Vagina (tissue), 2 donors: Measurements from ENCODE around the gene S100A3. TPM values are rescaled to one million over a fixed set of nuclear protein-coding genes. Genes with fewer than 3 reads are reported as not detected.
"Not testable (repeated sequence)": the region's sequence is repeated elsewhere in the genome, so short reads cannot be mapped to it uniquely, and the experiment has no call there.

Experiments
- DNase-seq, 2 donors: peaks; one replicate each; pipeline ENCODE4 v3.0.0-alpha.2; 2017; ENCODE audit errors: extremely low spot score in 2 of 2
- H3K27ac ChIP-seq: fragments of 200-600 bp; sonication (generic); one replicate; pipeline ENCODE4 v1.5.1; 2019
- H3K27me3 ChIP-seq: fragments of 200-600 bp; sonication (generic); one replicate; pipeline ENCODE4 v1.5.1; 2019
- H3K36me3 ChIP-seq, 2 donors: fragments of 200-600 bp; sonication (generic); one replicate each; pipeline ENCODE4 v1.5.1; 2017 to 2019
- H3K4me1 ChIP-seq: fragments of 200-600 bp; sonication (generic); one replicate; pipeline ENCODE4 v1.5.1; 2019
- H3K4me3 ChIP-seq, 2 donors: fragments of 200-600 bp; sonication (generic); 1 replicate in 1 of 2; 2 replicates in 1 of 2; pipeline ENCODE4 v1.5.1; 2016 to 2019
- H3K9me3 ChIP-seq: fragments of 200-600 bp; sonication (generic); one replicate; pipeline ENCODE4 v1.5.1; 2019
- POLR2A ChIP-seq, 2 donors: fragments of 450-650 bp; IDR thresholded peaks; one replicate each; pipeline ENCODE4 v1.6.1; 2017; ENCODE audit warnings: antibody characterized with exemption in 2 of 2, mild to moderate bottlenecking in 2 of 2, moderate library complexity in 2 of 2
- POLR2AphosphoS5 ChIP-seq, 2 donors: sonication (generic); formaldehyde crosslinking; IDR thresholded peaks; one replicate each; pipeline ENCODE4 v1.9.0; 2017; ENCODE audit warnings: antibody characterized with exemption in 2 of 2, mild to moderate bottlenecking in 2 of 2, low read depth in 1 of 2; ENCODE audit not compliant: insufficient read depth in 1 of 2
- intact Hi-C: fragments of 100-400 bp; cut with DNase I; formaldehyde crosslinking; loops from one replicate; pipeline ENCODE4 v1.15.1; 2023
- total RNA-seq: library from RNA; depleted of rRNA; stranded (reverse); fragments of >200 nt; gene quantifications from one replicate; pipeline ENCODE4 v1.2.3, GENCODE V29; 2016
- TF ChIP-seq, protein P1 (sequence below), 3 experiments: fragments of 450-650 bp in 2 of 3; fragments of 200-600 bp in 1 of 3; sonication (generic) in 1 of 3; IDR thresholded peaks; one replicate each; pipeline ENCODE4 v1.5.1; 2017 to 2019; ENCODE audit warnings: antibody characterized with exemption in 3 of 3, mild to moderate bottlenecking in 2 of 3, moderate library complexity in 2 of 3

The S100A3 gene
- total RNA-seq, 1 donor from 2014 or later: 9.6 TPM

DNA sequence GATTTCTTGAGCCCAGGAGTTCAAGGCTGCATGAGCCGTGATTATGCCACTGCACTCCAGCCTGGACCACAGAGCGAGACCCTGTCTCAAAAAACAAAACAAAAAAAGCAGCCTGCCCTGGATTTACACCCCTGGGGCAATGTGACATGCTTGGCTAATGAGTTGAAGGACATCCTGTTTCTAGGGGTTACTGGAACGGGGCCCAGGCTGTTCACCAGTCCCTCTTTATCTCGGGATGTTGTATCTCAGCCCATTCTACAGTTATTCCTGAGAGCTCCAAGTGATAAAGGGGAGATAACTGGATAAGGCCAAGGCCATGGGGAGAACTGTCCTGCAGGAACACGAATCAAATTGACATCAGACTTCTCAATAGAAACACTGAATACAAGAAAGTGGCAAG is 38.3 kb upstream of the S100A3 start:
- Histone ChIP-seq H3K9me3 (no peaks in the 10 kb centered on the region), H3K4me1 (no peaks in the 10 kb centered on the region), H3K4me3 (no peak overlapping the region), H3K27ac (no peak overlapping the region), H3K27me3 (no peaks in the 10 kb centered on the region), H3K36me3 (no peaks in the 10 kb centered on the region)
- intact Hi-C loops: no loop called here
- no peak for DNase-seq
- TF ChIP-seq, protein P1, sequence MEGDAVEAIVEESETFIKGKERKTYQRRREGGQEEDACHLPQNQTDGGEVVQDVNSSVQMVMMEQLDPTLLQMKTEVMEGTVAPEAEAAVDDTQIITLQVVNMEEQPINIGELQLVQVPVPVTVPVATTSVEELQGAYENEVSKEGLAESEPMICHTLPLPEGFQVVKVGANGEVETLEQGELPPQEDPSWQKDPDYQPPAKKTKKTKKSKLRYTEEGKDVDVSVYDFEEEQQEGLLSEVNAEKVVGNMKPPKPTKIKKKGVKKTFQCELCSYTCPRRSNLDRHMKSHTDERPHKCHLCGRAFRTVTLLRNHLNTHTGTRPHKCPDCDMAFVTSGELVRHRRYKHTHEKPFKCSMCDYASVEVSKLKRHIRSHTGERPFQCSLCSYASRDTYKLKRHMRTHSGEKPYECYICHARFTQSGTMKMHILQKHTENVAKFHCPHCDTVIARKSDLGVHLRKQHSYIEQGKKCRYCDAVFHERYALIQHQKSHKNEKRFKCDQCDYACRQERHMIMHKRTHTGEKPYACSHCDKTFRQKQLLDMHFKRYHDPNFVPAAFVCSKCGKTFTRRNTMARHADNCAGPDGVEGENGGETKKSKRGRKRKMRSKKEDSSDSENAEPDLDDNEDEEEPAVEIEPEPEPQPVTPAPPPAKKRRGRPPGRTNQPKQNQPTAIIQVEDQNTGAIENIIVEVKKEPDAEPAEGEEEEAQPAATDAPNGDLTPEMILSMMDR (IDR thresholded peaks at IDR 0.05): no peak
- TF ChIP-seq POLR2A (IDR thresholded peaks at IDR 0.05) (no peak), POLR2AphosphoS5 (IDR thresholded peaks at IDR 0.05; ENCODE audit: insufficient read depth in 1 of 2, low read depth in 1 of 2) (no peak)

DNA sequence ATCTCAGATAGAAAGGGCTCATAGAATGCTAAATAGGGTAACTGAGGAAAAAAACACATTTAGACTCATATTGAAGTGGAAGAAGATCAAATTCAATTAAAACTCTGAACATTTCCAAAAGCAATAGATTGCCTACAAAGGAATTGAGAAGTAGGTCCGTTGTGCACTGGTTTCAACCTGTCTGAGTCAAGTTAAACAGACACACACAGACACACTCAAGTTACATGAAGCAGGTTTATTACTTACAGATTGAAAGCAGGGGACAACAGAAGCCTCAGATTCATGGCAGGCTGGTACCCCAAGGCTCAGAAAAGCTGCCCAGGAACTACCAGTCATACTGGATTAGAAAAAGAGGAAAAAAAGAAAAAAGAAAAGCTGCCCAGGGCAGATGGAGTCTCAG is 37.3 kb upstream of the S100A3 start:
- intact Hi-C loops: no loop called here
- H3K9me3 ChIP-seq: no peaks in the 10 kb centered on the region
- DNase-seq: no peak
- TF ChIP-seq POLR2AphosphoS5 (IDR thresholded peaks at IDR 0.05; ENCODE audit: insufficient read depth in 1 of 2, low read depth in 1 of 2) (no peak), POLR2A (IDR thresholded peaks at IDR 0.05) (no peak)
- TF ChIP-seq, protein P1 (IDR thresholded peaks at IDR 0.05): no peak
- no peaks in the 10 kb centered on the region for H3K4me1 ChIP-seq
- H3K27me3 ChIP-seq: no peaks in the 10 kb centered on the region
- no peak overlapping the region for H3K4me3 ChIP-seq
- no peak overlapping the region for H3K27ac ChIP-seq
- no peaks in the 10 kb centered on the region for H3K36me3 ChIP-seq

DNA sequence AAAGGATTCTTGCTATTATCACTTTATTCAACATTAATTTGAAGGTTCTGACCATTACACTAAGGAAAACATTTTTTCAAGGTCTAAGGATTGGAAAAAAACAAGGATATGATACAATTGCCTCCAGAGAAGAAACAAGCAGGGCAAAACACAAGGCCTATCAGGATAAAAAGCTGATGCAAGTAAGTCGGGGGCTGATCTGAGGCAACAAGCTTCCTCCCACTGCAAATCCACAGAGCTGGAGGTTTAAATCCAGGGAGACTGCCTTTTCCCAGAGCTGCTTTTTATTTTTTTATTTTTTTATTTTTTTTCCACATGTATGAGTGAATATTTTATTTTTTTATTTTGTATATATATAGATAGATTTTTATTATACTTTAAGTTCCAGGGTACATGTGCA is 35.9 kb upstream of the S100A3 start:
- Histone ChIP-seq H3K4me1 (no peaks in the 10 kb centered on the region), H3K27me3 (no peaks in the 10 kb centered on the region), H3K9me3 (no peaks in the 10 kb centered on the region), H3K27ac (no peak overlapping the region), H3K36me3 (no peaks in the 10 kb centered on the region), H3K4me3 (no peak overlapping the region)
- no peak for DNase-seq
- no peak for TF ChIP-seq POLR2A (IDR thresholded peaks at IDR 0.05)
- intact Hi-C loops: no loop called here

DNA sequence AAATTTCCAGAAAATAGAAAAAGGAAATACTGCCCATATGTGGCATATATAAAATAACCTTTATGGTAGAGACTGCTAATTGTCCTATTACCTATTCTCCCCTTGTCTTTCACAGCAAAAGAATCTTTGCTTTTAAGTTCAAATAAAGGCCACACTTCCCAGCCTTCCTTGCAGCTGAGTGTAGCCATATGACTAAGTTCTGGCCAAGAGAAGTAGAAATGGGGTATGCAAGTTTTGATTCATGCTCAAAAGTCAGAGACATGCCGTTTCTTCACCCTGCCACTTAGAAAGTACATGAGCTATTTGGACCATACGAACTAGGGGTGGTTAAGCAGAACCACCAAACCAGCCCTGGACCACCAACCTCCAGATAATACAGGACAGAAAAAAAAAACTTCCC is 34.9 kb upstream of the S100A3 start:
- TF ChIP-seq, protein P1 (IDR thresholded peaks at IDR 0.05): no peak
- TF ChIP-seq POLR2AphosphoS5 (IDR thresholded peaks at IDR 0.05; ENCODE audit: insufficient read depth in 1 of 2, low read depth in 1 of 2) (no peak), POLR2A (IDR thresholded peaks at IDR 0.05) (no peak)
- Histone ChIP-seq H3K9me3 (no peaks in the 10 kb centered on the region), H3K4me1 (no peaks in the 10 kb centered on the region), H3K27ac (no peak overlapping the region), H3K27me3 (no peaks in the 10 kb centered on the region), H3K4me3 (no peak overlapping the region), H3K36me3 (no peaks in the 10 kb centered on the region)
- intact Hi-C loops: no loop called here
- no peak for DNase-seq

DNA sequence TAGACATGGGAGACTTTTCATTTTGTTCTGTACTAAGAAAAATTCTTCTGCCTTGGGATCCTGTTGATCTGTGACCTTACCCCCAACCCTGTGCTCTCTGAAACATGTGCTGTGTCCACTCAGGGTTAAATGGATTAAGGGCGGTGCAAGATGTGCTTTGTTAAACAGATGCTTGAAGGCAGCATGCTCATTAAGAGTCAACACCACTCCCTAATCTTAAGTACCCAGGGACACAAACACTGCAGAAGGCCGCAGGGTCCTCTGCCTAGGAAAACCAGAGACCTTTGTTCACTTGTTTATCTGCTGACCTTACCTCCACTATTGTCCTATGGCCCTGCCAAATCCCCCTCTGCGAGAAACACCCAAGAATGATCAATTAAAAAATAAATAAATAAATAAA is 34.5 kb upstream of the S100A3 start:
- H3K27me3 ChIP-seq, H3K4me1 ChIP-seq, H3K36me3 ChIP-seq, DNase-seq, H3K27ac ChIP-seq, intact Hi-C loops, H3K4me3 ChIP-seq, H3K9me3 ChIP-seq: not testable (repeated sequence)

DNA sequence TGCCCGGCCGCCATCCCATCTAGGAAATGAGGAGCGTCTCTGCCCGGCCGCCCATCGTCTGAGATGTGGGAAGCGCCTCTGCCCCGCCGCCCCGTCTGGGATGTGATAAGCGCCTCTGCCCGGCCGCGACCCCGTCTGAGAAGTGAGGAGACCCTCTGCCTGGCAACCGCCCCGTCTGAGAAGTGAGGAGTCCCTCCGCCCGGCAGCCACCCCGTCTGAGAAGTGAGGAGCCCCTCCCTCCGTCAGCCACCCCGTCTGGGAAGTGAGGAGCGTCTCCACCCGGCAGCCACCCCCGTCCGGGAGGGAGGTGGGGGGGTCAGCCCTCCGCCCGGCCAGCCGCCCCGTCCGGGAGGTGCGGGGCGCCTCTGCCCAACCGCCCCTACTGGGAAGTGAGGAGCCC is 33.8 kb upstream of the S100A3 start:
- H3K27ac ChIP-seq, H3K27me3 ChIP-seq, H3K9me3 ChIP-seq, intact Hi-C loops, H3K4me1 ChIP-seq, DNase-seq, H3K36me3 ChIP-seq, H3K4me3 ChIP-seq: not testable (repeated sequence)

DNA sequence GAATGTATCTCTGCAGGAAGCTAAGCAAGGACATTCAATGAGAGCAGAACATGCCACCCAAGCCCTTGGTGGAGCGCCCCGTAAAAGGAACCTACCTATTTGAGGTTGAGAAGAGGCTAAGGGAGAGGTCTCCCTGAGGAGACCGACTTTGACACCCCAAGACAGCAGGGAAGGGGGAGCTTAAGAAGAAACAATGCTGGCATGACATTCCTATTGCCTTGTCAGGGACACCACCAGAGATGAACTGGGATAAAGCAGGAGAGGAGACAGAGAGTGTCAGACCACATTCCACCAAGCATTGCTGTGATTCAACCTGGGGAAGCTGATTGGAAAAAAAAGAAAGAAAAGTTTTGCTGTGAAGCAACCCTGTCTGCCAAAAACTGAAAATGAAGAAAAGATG is 29.9 kb upstream of the S100A3 start:
- H3K9me3 ChIP-seq: no peaks in the 10 kb centered on the region
- no peak for DNase-seq
- H3K4me3 ChIP-seq: no peak overlapping the region
- H3K4me1 ChIP-seq: peaks cover 12% of the 10 kb centered on the region
- H3K27me3 ChIP-seq: no peaks in the 10 kb centered on the region
- no peaks in the 10 kb centered on the region for H3K36me3 ChIP-seq
- TF ChIP-seq, protein P1 (IDR thresholded peaks at IDR 0.05): no peak
- no peak for TF ChIP-seq POLR2A (IDR thresholded peaks at IDR 0.05)
- TF ChIP-seq POLR2AphosphoS5 (IDR thresholded peaks at IDR 0.05; ENCODE audit: insufficient read depth in 1 of 2, low read depth in 1 of 2): no peak
- no peak overlapping the region for H3K27ac ChIP-seq
- intact Hi-C loops: no loop called here
